ENCODE results near the gene MRPS9. TPM values are rescaled to one million over a fixed set of nuclear protein-coding genes. Genes with fewer than 3 reads are reported as not detected.

Gene MRPS9
- total RNA-seq (2022; extraction: Qiagen RNA extraction) = 28.8 to 34.6 TPM (median 32.1 TPM) in 5 replicates

DNA sequence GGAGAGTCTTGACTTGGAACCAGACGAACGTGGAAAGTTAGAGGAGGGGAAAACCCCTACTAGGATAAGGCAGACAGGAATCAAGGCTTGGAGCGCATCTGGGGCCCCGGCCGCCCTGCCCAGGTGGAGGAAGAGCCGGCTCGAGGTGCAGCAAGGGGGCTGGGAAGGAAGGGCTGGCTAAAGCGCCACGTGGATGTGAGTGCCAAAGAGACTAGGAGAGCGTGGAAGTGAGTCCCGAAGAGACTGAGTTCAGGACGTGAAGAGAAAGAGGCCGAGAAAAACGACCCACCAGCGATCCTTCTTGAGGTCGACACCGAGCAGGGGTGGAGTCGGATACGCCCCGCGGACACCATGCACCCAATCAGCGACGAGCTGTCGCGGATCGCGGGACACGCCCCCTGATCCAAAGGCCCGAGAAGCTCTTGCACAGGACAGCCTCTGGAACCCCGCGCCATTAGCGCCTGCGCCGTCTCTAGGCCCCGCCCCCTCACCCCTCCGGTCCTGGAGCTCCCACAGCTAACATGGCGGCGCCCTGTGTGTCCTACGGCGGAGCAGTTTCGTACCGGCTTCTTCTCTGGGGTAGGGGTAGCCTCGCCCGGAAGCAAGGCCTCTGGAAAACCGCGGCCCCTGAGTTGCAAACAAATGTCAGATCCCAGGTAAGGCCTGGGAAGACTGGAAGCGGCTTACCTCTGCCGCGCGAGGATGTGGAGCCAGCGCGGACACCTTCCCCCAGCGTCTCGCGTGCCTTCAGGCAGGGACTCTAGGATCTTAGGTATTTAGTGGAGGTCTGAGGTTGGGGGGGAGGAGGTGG lies at the start of gene MRPS9:
Gene MRPS9, plus strand, starts transcription at position 498 of the 811 bp plus-strand sequence. Its CDS starts 24 bp downstream, at position 522.

Other genes starting within 250 kb of the MRPS9 start
- 0.04 to 0.08 TPM in 2 of 5 replicates, not detected in the others for gene POU3F3, start 184.0 kb upstream of the MRPS9 start, total RNA-seq (2022; extraction: Qiagen RNA extraction)
- not detected in 5 replicates for gene GPR45, start 203.7 kb downstream of the MRPS9 start, total RNA-seq (2022; extraction: Qiagen RNA extraction)

Measured in A549 treated with Mapracorat at 1 μM for 4 hours (cell line).